ENCODE measurements around the gene TOP3B. TPM values are rescaled to one million over a fixed set of nuclear protein-coding genes. Genes with fewer than 3 reads are reported as not detected.

TOP3B gene
- total and polyA plus RNA-seq, 4 donors, result 7.4 to 37.2 (median 21.5) TPM

- no peak for DNase-seq
- Histone ChIP-seq H3K4me3 (ENCODE audit: low read length in 2 of 2) (no peak overlapping the region), H3K27ac (ENCODE audit: low read depth in 1 of 2, low read length in 2 of 2) (no peak overlapping the region), H3K27me3 (ENCODE audit: control insufficient read depth in 1 of 2, insufficient read depth in 2 of 2, low read length in 1 of 2) (no peaks in the 10 kb centered on the region), H3K4me1 (ENCODE audit: control insufficient read depth in 1 of 2, insufficient read depth in 2 of 2, low read length in 2 of 2) (no peaks in the 10 kb centered on the region), H3K36me3 (ENCODE audit: control insufficient read depth in 1 of 2, insufficient read depth in 2 of 2, low read length in 1 of 2) (no peaks in the 10 kb centered on the region), H3K9me3 (ENCODE audit: control insufficient read depth, low read length) (no peaks in the 10 kb centered on the region)
- WGBS, 2 donors, result 82 to 92% methylated on average over 2 of the region's 2 CpGs
- ATAC-seq (ENCODE audit: low FRiP score), result no peak
- intact Hi-C loops (cut with DNase I), result no loop called here
Observed at GRCh38 chr22:22001664-22002525, 19.3 kb upstream of the TOP3B start.

GRCh38 chr22:21998595-21999247, 16.1 kb upstream of the TOP3B start:
- no peaks in the 10 kb centered on the region for H3K27me3 ChIP-seq (ENCODE audit: control insufficient read depth in 1 of 2, insufficient read depth in 2 of 2, low read length in 1 of 2)
- H3K9me3 ChIP-seq (ENCODE audit: control insufficient read depth, low read length), result no peaks in the 10 kb centered on the region

GRCh38 chr22:21996175-21996720, 13.7 kb upstream of the TOP3B start:
- ATAC-seq (ENCODE audit: low FRiP score) (no peak), DNase-seq (no peak)
- Histone ChIP-seq H3K36me3 (ENCODE audit: control insufficient read depth in 1 of 2, insufficient read depth in 2 of 2, low read length in 1 of 2) (no peaks in the 10 kb centered on the region), H3K9me3 (ENCODE audit: control insufficient read depth, low read length) (no peaks in the 10 kb centered on the region), H3K27me3 (ENCODE audit: control insufficient read depth in 1 of 2, insufficient read depth in 2 of 2, low read length in 1 of 2) (no peaks in the 10 kb centered on the region), H3K4me1 (ENCODE audit: control insufficient read depth in 1 of 2, insufficient read depth in 2 of 2, low read length in 2 of 2) (no peaks in the 10 kb centered on the region), H3K4me3 (ENCODE audit: low read length in 2 of 2) (no peak overlapping the region), H3K27ac (ENCODE audit: low read depth in 1 of 2, low read length in 2 of 2) (no peak overlapping the region)
- 77 to 80% methylated on average over 5 of the region's 5 CpGs for WGBS, 2 donors
- intact Hi-C loops (cut with DNase I), result no loop called here

More at GRCh38 chr22:21998595-21999247, 16.1 kb upstream of the TOP3B start:
- H3K36me3 ChIP-seq (ENCODE audit: control insufficient read depth in 1 of 2, insufficient read depth in 2 of 2, low read length in 1 of 2), result no peaks in the 10 kb centered on the region
- ATAC-seq (ENCODE audit: low FRiP score) (no peak), DNase-seq (no peak)
- 83 to 86% methylated on average over 7 of the region's 7 CpGs for WGBS, 2 donors
- no peaks in the 10 kb centered on the region for H3K4me1 ChIP-seq (ENCODE audit: control insufficient read depth in 1 of 2, insufficient read depth in 2 of 2, low read length in 2 of 2)
- H3K4me3 ChIP-seq (ENCODE audit: low read length in 2 of 2), result no peak overlapping the region
- intact Hi-C loops (cut with DNase I), result no loop called here
- H3K27ac ChIP-seq (ENCODE audit: low read depth in 1 of 2, low read length in 2 of 2), result no peak overlapping the region

- Histone ChIP-seq H3K27me3 (ENCODE audit: control insufficient read depth in 1 of 2, insufficient read depth in 2 of 2, low read length in 1 of 2) (no peaks in the 10 kb centered on the region), H3K36me3 (ENCODE audit: control insufficient read depth in 1 of 2, insufficient read depth in 2 of 2, low read length in 1 of 2) (no peaks in the 10 kb centered on the region), H3K4me3 (ENCODE audit: low read length in 2 of 2) (no peak overlapping the region), H3K9me3 (ENCODE audit: control insufficient read depth, low read length) (no peaks in the 10 kb centered on the region), H3K4me1 (ENCODE audit: control insufficient read depth in 1 of 2, insufficient read depth in 2 of 2, low read length in 2 of 2) (no peaks in the 10 kb centered on the region), H3K27ac (ENCODE audit: low read depth in 1 of 2, low read length in 2 of 2) (no peak overlapping the region)
- intact Hi-C loops (cut with DNase I), result no loop called here
- ATAC-seq (ENCODE audit: low FRiP score), result no peak
- DNase-seq, result no peak
- WGBS, 2 donors, result 88 to 89% methylated on average over 3 of the region's 3 CpGs
Observed at GRCh38 chr22:21995660-21996059, 13.1 kb upstream of the TOP3B start.

- no peaks in the 10 kb centered on the region for H3K9me3 ChIP-seq (ENCODE audit: control insufficient read depth, low read length)
- 81 to 88% methylated on average over 3 of the region's 3 CpGs for WGBS, 2 donors
- H3K27ac ChIP-seq (ENCODE audit: low read depth in 1 of 2, low read length in 2 of 2), result no peak overlapping the region
- no peaks in the 10 kb centered on the region for H3K4me1 ChIP-seq (ENCODE audit: control insufficient read depth in 1 of 2, insufficient read depth in 2 of 2, low read length in 2 of 2)
- no peak overlapping the region for H3K4me3 ChIP-seq (ENCODE audit: low read length in 2 of 2)
- no peaks in the 10 kb centered on the region for H3K36me3 ChIP-seq (ENCODE audit: control insufficient read depth in 1 of 2, insufficient read depth in 2 of 2, low read length in 1 of 2)
- DNase-seq (no peak), ATAC-seq (ENCODE audit: low FRiP score) (no peak)
- intact Hi-C loops (cut with DNase I), result no loop called here
- no peaks in the 10 kb centered on the region for H3K27me3 ChIP-seq (ENCODE audit: control insufficient read depth in 1 of 2, insufficient read depth in 2 of 2, low read length in 1 of 2)
Observed at GRCh38 chr22:21994881-21995444, 12.4 kb upstream of the TOP3B start.

- no peak for DNase-seq
- intact Hi-C loops (cut with DNase I), result no loop called here
- H3K9me3 ChIP-seq (ENCODE audit: control insufficient read depth, low read length), result no peaks in the 10 kb centered on the region
- 71% methylated on average over 7 of the region's 7 CpGs for WGBS, 2 donors
- H3K27ac ChIP-seq (ENCODE audit: low read depth in 1 of 2, low read length in 2 of 2), result no peak overlapping the region
- H3K4me3 ChIP-seq (ENCODE audit: low read length in 2 of 2), result no peak overlapping the region
- no peak for ATAC-seq (ENCODE audit: low FRiP score)
- no peaks in the 10 kb centered on the region for H3K27me3 ChIP-seq (ENCODE audit: control insufficient read depth in 1 of 2, insufficient read depth in 2 of 2, low read length in 1 of 2)
- H3K36me3 ChIP-seq (ENCODE audit: control insufficient read depth in 1 of 2, insufficient read depth in 2 of 2, low read length in 1 of 2), result no peaks in the 10 kb centered on the region
- no peaks in the 10 kb centered on the region for H3K4me1 ChIP-seq (ENCODE audit: control insufficient read depth in 1 of 2, insufficient read depth in 2 of 2, low read length in 2 of 2)
Observed at GRCh38 chr22:21992593-21993237, 10.1 kb upstream of the TOP3B start.

- no peaks in the 10 kb centered on the region for H3K36me3 ChIP-seq (ENCODE audit: control insufficient read depth in 1 of 2, insufficient read depth in 2 of 2, low read length in 1 of 2)
- no peaks in the 10 kb centered on the region for H3K27me3 ChIP-seq (ENCODE audit: control insufficient read depth in 1 of 2, insufficient read depth in 2 of 2, low read length in 1 of 2)
- no peak overlapping the region for H3K27ac ChIP-seq (ENCODE audit: low read depth in 1 of 2, low read length in 2 of 2)
- no peaks in the 10 kb centered on the region for H3K4me1 ChIP-seq (ENCODE audit: control insufficient read depth in 1 of 2, insufficient read depth in 2 of 2, low read length in 2 of 2)
- ATAC-seq (ENCODE audit: low FRiP score), result no peak
- DNase-seq, result no peak
- intact Hi-C loops (cut with DNase I), result no loop called here
- no peaks in the 10 kb centered on the region for H3K9me3 ChIP-seq (ENCODE audit: control insufficient read depth, low read length)
- no peak overlapping the region for H3K4me3 ChIP-seq (ENCODE audit: low read length in 2 of 2)
- 83 to 88% methylated on average over 5 of the region's 5 CpGs for WGBS, 2 donors
Observed at GRCh38 chr22:21991774-21992173, 9.2 kb upstream of the TOP3B start.

- Histone ChIP-seq H3K27ac (ENCODE audit: low read depth in 1 of 2, low read length in 2 of 2) (no peak overlapping the region), H3K4me3 (ENCODE audit: low read length in 2 of 2) (no peak overlapping the region), H3K27me3 (ENCODE audit: control insufficient read depth in 1 of 2, insufficient read depth in 2 of 2, low read length in 1 of 2) (no peaks in the 10 kb centered on the region), H3K9me3 (ENCODE audit: control insufficient read depth, low read length) (no peaks in the 10 kb centered on the region), H3K36me3 (ENCODE audit: control insufficient read depth in 1 of 2, insufficient read depth in 2 of 2, low read length in 1 of 2) (no peaks in the 10 kb centered on the region), H3K4me1 (ENCODE audit: control insufficient read depth in 1 of 2, insufficient read depth in 2 of 2, low read length in 2 of 2) (no peaks in the 10 kb centered on the region)
- DNase-seq (no peak), ATAC-seq (ENCODE audit: low FRiP score) (no peak)
- WGBS, 2 donors, result 85 to 89% methylated on average over 6 of the region's 6 CpGs
- intact Hi-C loops (cut with DNase I), result no loop called here
Observed at GRCh38 chr22:21991304-21991596, 8.7 kb upstream of the TOP3B start.

Data from aorta (tissue), 5 donors.